Suppressor macrophage treated with lipopolysaccharide for 1 hour (primary cell): ENCODE measurements around the gene DLX6.

ENCODE experiments used
- DNase-seq, 3 donors: peaks; one replicate each; pipeline ENCODE4 v3.0.0-alpha.2; 2020 to 2022

Gene DLX6

GRCh38 chr7:97011536-97012364 lies 6.4 kb downstream of the DLX6 start:
- DNase-seq = no peak

GRCh38 chr7:97012365-97013133 lies 7.2 kb downstream of the DLX6 start:
- no peak for DNase-seq

GRCh38 chr7:97013134-97013844 lies 7.9 kb downstream of the DLX6 start:
- no peak for DNase-seq

GRCh38 chr7:97013845-97014134 lies 8.4 kb downstream of the DLX6 start:
- no peak for DNase-seq

GRCh38 chr7:97014145-97014750 lies 8.9 kb downstream of the DLX6 start:
- DNase-seq = no peak

- DNase-seq = no peak
Measured at GRCh38 chr7:97015279-97015678, 9.9 kb downstream of the DLX6 start.

GRCh38 chr7:97015756-97016380 lies 10.5 kb downstream of the DLX6 start:
- no peak for DNase-seq

GRCh38 chr7:97016381-97017191 lies 11.2 kb downstream of the DLX6 start:
- no peak for DNase-seq

- no peak for DNase-seq
Measured at GRCh38 chr7:97017192-97018125, 12.1 kb downstream of the DLX6 start.

- DNase-seq = no peak
Measured at GRCh38 chr7:97018126-97018601, 12.8 kb downstream of the DLX6 start.

GRCh38 chr7:97018791-97019531 lies 13.6 kb downstream of the DLX6 start:
- DNase-seq = no peak

GRCh38 chr7:97019710-97020225 lies 14.4 kb downstream of the DLX6 start:
- no peak for DNase-seq

GRCh38 chr7:97020601-97020995 lies 15.2 kb downstream of the DLX6 start:
- no peak for DNase-seq

- no peak for DNase-seq
Measured at GRCh38 chr7:97020996-97021746, 15.8 kb downstream of the DLX6 start.

- no peak for DNase-seq
Measured at GRCh38 chr7:97021747-97022490, 16.6 kb downstream of the DLX6 start.

GRCh38 chr7:97022491-97023306 lies 17.3 kb downstream of the DLX6 start:
- no peak for DNase-seq
